DND-41 (cell line): ENCODE measurements around the gene RELL1.

ENCODE experiments used
- EZH2 ChIP-seq: IDR thresholded peaks from 3 replicates; pipeline ENCODE4 v1.6.1; 2012; ENCODE audit warnings: borderline replicate concordance, low read depth, mild to moderate bottlenecking, moderate library complexity, low read length, inconsistent platforms; ENCODE audit not compliant: severe bottlenecking
- TF ChIP-seq, protein P1 (sequence below): IDR thresholded peaks from 2 replicates; pipeline ENCODE4 v1.5.1; 2012; ENCODE audit warnings: borderline replicate concordance, low read length, moderate library complexity, mild to moderate bottlenecking; ENCODE audit not compliant: poor library complexity, severe bottlenecking; ENCODE audit errors: extremely low read depth

GRCh38 chr4:37678624-37679023, 7.6 kb downstream of the RELL1 start:
- TF ChIP-seq, protein P1, sequence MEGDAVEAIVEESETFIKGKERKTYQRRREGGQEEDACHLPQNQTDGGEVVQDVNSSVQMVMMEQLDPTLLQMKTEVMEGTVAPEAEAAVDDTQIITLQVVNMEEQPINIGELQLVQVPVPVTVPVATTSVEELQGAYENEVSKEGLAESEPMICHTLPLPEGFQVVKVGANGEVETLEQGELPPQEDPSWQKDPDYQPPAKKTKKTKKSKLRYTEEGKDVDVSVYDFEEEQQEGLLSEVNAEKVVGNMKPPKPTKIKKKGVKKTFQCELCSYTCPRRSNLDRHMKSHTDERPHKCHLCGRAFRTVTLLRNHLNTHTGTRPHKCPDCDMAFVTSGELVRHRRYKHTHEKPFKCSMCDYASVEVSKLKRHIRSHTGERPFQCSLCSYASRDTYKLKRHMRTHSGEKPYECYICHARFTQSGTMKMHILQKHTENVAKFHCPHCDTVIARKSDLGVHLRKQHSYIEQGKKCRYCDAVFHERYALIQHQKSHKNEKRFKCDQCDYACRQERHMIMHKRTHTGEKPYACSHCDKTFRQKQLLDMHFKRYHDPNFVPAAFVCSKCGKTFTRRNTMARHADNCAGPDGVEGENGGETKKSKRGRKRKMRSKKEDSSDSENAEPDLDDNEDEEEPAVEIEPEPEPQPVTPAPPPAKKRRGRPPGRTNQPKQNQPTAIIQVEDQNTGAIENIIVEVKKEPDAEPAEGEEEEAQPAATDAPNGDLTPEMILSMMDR = no peak
- TF ChIP-seq EZH2 = no peak
